ENCODE measurements around the gene UBA5. TPM values are rescaled to one million over a fixed set of nuclear protein-coding genes. Genes with fewer than 3 reads are reported as not detected.

Gene UBA5
- total RNA-seq, 1 donor from 2014 or later: 84.7 TPM

- Histone ChIP-seq H3K4me3 (no peak overlapping the region), H3F3A (ENCODE audit: low read depth) (peaks cover 6% of the 10 kb centered on the region), H3K27me3 (no peaks in the 10 kb centered on the region), H3K4me2 (no peak overlapping the region), H3K4me1 (peaks cover 6% of the 10 kb centered on the region), H3K9ac (no peak overlapping the region), H3K27ac (no peak overlapping the region), H4K20me1 (ENCODE audit: low read depth) (no peaks in the 10 kb centered on the region), H3K79me2 (ENCODE audit: low read depth) (no peaks in the 10 kb centered on the region), H3K36me3 (no peaks in the 10 kb centered on the region), H2AFZ (replicated peaks) (no peak overlapping the region), H3K9me3 (ENCODE audit: low read depth) (no peaks in the 10 kb centered on the region)
- no peak overlapping the region for H3K4me3 Mint-ChIP-seq
- no peaks in the 10 kb centered on the region for H3K9me3 Mint-ChIP-seq
- no peak for DNase-seq (ENCODE audit: low spot score)
- H3K27ac Mint-ChIP-seq: no peak overlapping the region
- H3K27me3 Mint-ChIP-seq (ENCODE audit: insufficient read depth, low read depth): no peaks in the 10 kb centered on the region
- TF ChIP-seq EZH2phosphoT487 (IDR thresholded peaks at IDR 0.05) (no peak), CTCF (IDR thresholded peaks at IDR 0.05) (no peak), EZH2 (IDR thresholded peaks at IDR 0.05) (no peak)
- no peaks in the 10 kb centered on the region for H3K4me1 Mint-ChIP-seq
- H3K36me3 Mint-ChIP-seq: peaks cover 5% of the 10 kb centered on the region
These were observed 16.8 kb upstream of the UBA5 start for GRCh38 chr3:132643366-132643765.

- Histone ChIP-seq H3K36me3 (no peaks in the 10 kb centered on the region), H3K4me3 (no peak overlapping the region), H3K27ac (no peak overlapping the region), H3K27me3 (no peaks in the 10 kb centered on the region), H3K79me2 (ENCODE audit: low read depth) (no peaks in the 10 kb centered on the region), H3K4me2 (no peak overlapping the region), H3K9me3 (ENCODE audit: low read depth) (no peaks in the 10 kb centered on the region), H2AFZ (replicated peaks) (no peak overlapping the region), H3F3A (ENCODE audit: low read depth) (peaks cover 6% of the 10 kb centered on the region), H3K4me1 (no peaks in the 10 kb centered on the region), H4K20me1 (ENCODE audit: low read depth) (no peaks in the 10 kb centered on the region), H3K9ac (no peak overlapping the region)
- TF ChIP-seq EZH2phosphoT487 (IDR thresholded peaks at IDR 0.05) (no peak), CTCF (IDR thresholded peaks at IDR 0.05) (no peak), EZH2 (IDR thresholded peaks at IDR 0.05) (no peak)
- Mint-ChIP-seq H3K27me3 (ENCODE audit: insufficient read depth, low read depth) (no peaks in the 10 kb centered on the region), H3K9me3 (no peaks in the 10 kb centered on the region), H3K4me1 (no peaks in the 10 kb centered on the region), H3K36me3 (no peaks in the 10 kb centered on the region), H3K27ac (no peak overlapping the region), H3K4me3 (no peak overlapping the region)
- no peak for DNase-seq (ENCODE audit: low spot score)
These were observed 15.1 kb upstream of the UBA5 start for GRCh38 chr3:132645058-132645457.

- no peak overlapping the region for H3K4me3 ChIP-seq
- H3K27me3 ChIP-seq: no peaks in the 10 kb centered on the region
- no peaks in the 10 kb centered on the region for H3K4me1 ChIP-seq
- no peaks in the 10 kb centered on the region for H3K27me3 Mint-ChIP-seq (ENCODE audit: insufficient read depth, low read depth)
- H3K36me3 ChIP-seq: no peaks in the 10 kb centered on the region
- H3K79me2 ChIP-seq (ENCODE audit: low read depth): no peaks in the 10 kb centered on the region
- H3K27ac Mint-ChIP-seq: no peak overlapping the region
- H3K9ac ChIP-seq: no peak overlapping the region
- no peak for TF ChIP-seq CTCF (IDR thresholded peaks at IDR 0.05)
- no peak for TF ChIP-seq EZH2phosphoT487 (IDR thresholded peaks at IDR 0.05)
- no peak for TF ChIP-seq EZH2 (IDR thresholded peaks at IDR 0.05)
- H3K27ac ChIP-seq: no peak overlapping the region
- H2AFZ ChIP-seq (replicated peaks): no peak overlapping the region
- H3K9me3 ChIP-seq (ENCODE audit: low read depth): no peaks in the 10 kb centered on the region
- no peaks in the 10 kb centered on the region for H3K9me3 Mint-ChIP-seq
- no peaks in the 10 kb centered on the region for H4K20me1 ChIP-seq (ENCODE audit: low read depth)
- no peaks in the 10 kb centered on the region for H3K4me1 Mint-ChIP-seq
- DNase-seq (ENCODE audit: low spot score): no peak
- no peaks in the 10 kb centered on the region for H3K36me3 Mint-ChIP-seq
- H3K4me2 ChIP-seq: no peak overlapping the region
- H3F3A ChIP-seq (ENCODE audit: low read depth): no peaks in the 10 kb centered on the region
- no peak overlapping the region for H3K4me3 Mint-ChIP-seq
These were observed 10.0 kb upstream of the UBA5 start for GRCh38 chr3:132650153-132650552.
